ENCODE data around the gene FBXO15.

FBXO15 gene

DNA sequence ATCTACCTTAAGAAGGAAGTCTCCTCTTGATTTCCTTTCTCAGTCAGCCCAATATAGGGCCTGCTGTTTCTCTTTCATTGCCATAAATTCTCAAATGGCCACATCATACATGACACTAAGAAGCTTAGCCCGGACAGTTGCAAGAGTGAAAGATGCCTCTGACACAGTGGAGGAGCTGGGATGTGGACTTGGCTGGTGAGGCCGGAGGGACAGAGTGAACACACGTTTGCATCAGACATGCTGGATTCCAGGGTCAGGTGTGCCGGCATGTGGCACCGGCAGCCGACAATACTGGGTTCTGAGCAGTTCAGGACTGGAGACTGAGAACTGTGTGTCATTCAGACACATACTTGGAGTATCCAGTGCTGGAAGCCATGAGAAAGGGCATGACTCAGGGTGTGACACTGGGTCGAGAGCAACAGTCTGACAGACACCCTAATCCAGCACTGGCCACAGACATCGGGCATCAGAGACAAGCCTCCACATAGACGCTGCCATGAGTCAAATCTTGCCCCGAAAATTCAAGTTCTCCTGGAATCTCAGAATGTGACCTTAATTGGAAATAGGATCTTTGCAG, 32.1 kb upstream of the FBXO15 start:
- no peak for TF ChIP-seq PPARA (CRISPR knock-in tag; IDR thresholded peaks at IDR 0.05; ENCODE audit: borderline replicate concordance)
- TF ChIP-seq ESRRG (CRISPR knock-in tag; IDR thresholded peaks at IDR 0.05) = no peak
- TF ChIP-seq PATZ1 (CRISPR knock-in tag; IDR thresholded peaks at IDR 0.05; ENCODE audit: borderline replicate concordance) = no peak
- no peak for TF ChIP-seq OSR1 (CRISPR knock-in tag; IDR thresholded peaks at IDR 0.05)
- TF ChIP-seq POU6F1 (CRISPR knock-in tag; IDR thresholded peaks at IDR 0.05; ENCODE audit: borderline replicate concordance, low read depth) = no peak

GRCh38 chr18:74178884-74179283, 31.2 kb upstream of the FBXO15 start:
- no peak for ATAC-seq
- TF ChIP-seq SNAI2 (CRISPR knock-in tag; IDR thresholded peaks at IDR 0.05) = no peak
- no peak for TF ChIP-seq CREB5 (CRISPR knock-in tag; IDR thresholded peaks at IDR 0.05; ENCODE audit: low read depth)
- no peak for TF ChIP-seq CSDC2 (CRISPR knock-in tag; IDR thresholded peaks at IDR 0.05)
- no peak for TF ChIP-seq ZNF565 (CRISPR knock-in tag; conservative IDR thresholded peaks at IDR 0.05; ENCODE audit: low read depth)
- TF ChIP-seq PATZ1 (CRISPR knock-in tag; IDR thresholded peaks at IDR 0.05; ENCODE audit: borderline replicate concordance) = no peak
- no peak for TF ChIP-seq TOX (CRISPR knock-in tag; IDR thresholded peaks at IDR 0.05; ENCODE audit: borderline replicate concordance)
- no peak for TF ChIP-seq ESRRG (CRISPR knock-in tag; IDR thresholded peaks at IDR 0.05)
- no peak for TF ChIP-seq ARNTL (CRISPR knock-in tag; IDR thresholded peaks at IDR 0.05; ENCODE audit: borderline replicate concordance, low read depth)
- no peak for TF ChIP-seq ZNF8 (CRISPR knock-in tag; IDR thresholded peaks at IDR 0.05)
- no peak for TF ChIP-seq PPARA (CRISPR knock-in tag; IDR thresholded peaks at IDR 0.05; ENCODE audit: borderline replicate concordance)
- TF ChIP-seq POU6F1 (CRISPR knock-in tag; IDR thresholded peaks at IDR 0.05; ENCODE audit: borderline replicate concordance, low read depth) = no peak
- no peak for TF ChIP-seq ZC3H10 (CRISPR knock-in tag; IDR thresholded peaks at IDR 0.05)
- TF ChIP-seq BACH2 (CRISPR knock-in tag; IDR thresholded peaks at IDR 0.05; ENCODE audit: borderline replicate concordance) = no peak
- TF ChIP-seq ISL1 (CRISPR knock-in tag; IDR thresholded peaks at IDR 0.05) = no peak
- no peak for TF ChIP-seq ZFP30 (CRISPR knock-in tag; IDR thresholded peaks at IDR 0.05)
- TF ChIP-seq RARB (CRISPR knock-in tag; IDR thresholded peaks at IDR 0.05) = no peak
- TF ChIP-seq GLIS3 (CRISPR knock-in tag; IDR thresholded peaks at IDR 0.05) = no peak
- TF ChIP-seq, protein P1, sequence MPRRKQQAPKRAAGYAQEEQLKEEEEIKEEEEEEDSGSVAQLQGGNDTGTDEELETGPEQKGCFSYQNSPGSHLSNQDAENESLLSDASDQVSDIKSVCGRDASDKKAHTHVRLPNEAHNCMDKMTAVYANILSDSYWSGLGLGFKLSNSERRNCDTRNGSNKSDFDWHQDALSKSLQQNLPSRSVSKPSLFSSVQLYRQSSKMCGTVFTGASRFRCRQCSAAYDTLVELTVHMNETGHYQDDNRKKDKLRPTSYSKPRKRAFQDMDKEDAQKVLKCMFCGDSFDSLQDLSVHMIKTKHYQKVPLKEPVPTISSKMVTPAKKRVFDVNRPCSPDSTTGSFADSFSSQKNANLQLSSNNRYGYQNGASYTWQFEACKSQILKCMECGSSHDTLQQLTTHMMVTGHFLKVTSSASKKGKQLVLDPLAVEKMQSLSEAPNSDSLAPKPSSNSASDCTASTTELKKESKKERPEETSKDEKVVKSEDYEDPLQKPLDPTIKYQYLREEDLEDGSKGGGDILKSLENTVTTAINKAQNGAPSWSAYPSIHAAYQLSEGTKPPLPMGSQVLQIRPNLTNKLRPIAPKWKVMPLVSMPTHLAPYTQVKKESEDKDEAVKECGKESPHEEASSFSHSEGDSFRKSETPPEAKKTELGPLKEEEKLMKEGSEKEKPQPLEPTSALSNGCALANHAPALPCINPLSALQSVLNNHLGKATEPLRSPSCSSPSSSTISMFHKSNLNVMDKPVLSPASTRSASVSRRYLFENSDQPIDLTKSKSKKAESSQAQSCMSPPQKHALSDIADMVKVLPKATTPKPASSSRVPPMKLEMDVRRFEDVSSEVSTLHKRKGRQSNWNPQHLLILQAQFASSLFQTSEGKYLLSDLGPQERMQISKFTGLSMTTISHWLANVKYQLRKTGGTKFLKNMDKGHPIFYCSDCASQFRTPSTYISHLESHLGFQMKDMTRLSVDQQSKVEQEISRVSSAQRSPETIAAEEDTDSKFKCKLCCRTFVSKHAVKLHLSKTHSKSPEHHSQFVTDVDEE (CRISPR knock-in tag; IDR thresholded peaks at IDR 0.05) = no peak
- TF ChIP-seq OSR1 (CRISPR knock-in tag; IDR thresholded peaks at IDR 0.05) = no peak

More for the DNA sequence above, 32.1 kb upstream of the FBXO15 start:
- no peak for ATAC-seq

Data from SK-N-SH treated with all-trans-retinoic acid at 6 μM for 48 hours (cell line).